HK-2 (cell line): Measurements from ENCODE around the gene LINGO3.

Experiments
- DNase-seq: peaks from one replicate; pipeline ENCODE4 v3.0.0-alpha.2; 2018; ENCODE audit not compliant: unreplicated experiment

Gene LINGO3

DNA sequence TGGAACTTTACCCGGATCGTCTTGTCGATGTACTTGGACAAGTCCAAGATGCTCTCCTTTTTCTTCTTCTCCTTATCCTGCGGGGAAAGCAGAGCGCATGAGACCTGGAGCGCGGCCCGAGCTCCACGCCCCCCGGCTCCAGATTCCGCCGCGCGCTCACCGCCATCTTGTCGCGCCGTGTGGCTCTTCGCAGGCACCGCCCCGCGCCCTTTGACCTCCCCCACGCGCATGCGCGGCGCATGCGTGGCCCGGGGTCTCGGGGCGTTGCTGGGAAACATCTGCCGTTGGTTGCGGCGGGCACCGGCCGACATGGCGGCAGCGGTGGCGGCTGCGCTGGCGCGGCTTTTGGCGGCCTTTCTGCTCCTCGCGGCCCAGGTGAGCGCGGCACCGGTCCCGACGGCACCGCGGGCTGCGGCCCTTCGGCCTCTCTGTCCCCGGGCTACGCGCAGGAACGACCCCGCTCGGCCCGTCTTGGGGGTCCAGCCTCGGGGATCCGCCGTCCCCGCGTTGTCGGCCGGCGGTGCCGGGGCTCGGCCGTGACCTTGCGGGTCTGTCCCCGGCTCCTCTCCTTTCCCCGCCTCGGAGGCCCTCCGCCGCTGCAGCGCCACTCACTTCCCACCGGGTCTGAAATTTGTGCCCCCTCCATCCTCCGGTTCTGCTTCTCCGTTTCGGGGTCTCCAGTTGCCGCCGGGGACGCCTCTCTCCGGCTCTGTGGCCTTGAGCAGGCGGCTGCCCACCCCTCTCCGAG, 20.6 kb upstream of the LINGO3 start, which contains the start of the genes LSM7 and SPPL2B:
Gene LSM7, minus strand, starts transcription at position 186 of the 748 bp plus-strand sequence. Its CDS starts 20 bp downstream, at position 166.
Gene SPPL2B, plus strand, starts transcription at position 284 of the 748 bp plus-strand sequence. Its CDS starts 26 bp downstream, at position 310.
- peak; percentile 87 for DNase-seq

DNA sequence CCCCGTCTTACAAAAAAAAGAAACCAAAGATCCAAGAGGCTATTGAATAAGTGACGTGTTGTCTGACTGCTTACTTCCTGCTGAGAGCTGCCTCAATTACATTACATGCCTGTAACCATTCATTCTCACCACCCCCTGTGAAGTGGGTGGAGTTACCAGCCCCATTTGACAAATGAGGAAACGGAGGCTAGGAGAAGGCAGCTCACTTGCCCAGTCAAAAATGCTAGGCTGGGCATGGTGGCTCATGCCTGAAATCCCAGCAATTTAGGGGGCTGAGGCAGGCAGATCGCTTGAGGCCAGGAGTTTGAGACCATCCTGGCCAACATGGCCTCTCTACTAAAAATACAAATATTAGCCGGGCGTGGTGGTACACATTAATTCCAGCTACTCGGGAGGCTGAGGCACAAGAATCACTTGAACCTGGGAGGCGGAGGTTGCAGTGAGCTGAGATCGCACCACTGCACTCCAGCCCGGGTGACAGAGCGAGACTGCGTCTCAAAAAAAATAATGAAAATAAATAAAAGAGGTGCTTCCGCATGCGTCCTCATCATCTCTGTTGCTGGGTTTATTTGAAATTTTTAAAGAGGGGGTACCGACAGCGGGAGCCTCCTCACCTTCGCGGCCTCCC, 19.9 kb upstream of the LINGO3 start:
- peak; percentile 49 for DNase-seq

DNA sequence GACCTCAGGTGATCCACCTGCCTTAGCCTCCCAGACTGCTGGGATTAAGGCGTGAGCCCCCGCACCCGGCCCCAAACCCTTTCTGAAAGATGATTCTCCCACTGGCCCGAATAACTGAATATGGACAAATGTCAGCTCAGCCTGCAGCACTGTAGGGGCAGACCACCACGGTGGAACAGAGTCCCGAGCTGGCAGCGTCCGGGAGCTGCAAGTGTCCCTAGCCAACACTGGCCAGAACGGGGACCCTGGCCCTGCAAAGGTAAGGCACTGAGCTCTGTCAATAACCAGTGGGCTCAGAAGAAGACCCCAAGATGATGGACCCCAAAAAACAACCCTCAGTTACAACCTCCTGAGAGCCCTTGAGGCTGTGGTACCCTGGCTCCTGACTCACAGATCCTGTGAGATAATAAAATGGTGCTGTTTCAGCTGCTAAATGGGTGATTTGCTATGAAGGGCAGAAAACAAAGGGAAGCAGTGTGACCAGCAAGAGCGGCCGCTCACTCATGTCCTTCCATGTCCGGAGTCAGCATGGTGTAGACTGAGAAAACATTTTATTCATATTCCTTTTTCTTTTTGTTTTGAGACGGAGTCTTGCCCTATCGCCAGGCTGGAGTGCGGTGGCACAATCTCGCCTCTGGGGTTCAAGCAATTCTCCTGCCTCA, 18.9 kb upstream of the LINGO3 start:
- DNase-seq, result no peak

DNA sequence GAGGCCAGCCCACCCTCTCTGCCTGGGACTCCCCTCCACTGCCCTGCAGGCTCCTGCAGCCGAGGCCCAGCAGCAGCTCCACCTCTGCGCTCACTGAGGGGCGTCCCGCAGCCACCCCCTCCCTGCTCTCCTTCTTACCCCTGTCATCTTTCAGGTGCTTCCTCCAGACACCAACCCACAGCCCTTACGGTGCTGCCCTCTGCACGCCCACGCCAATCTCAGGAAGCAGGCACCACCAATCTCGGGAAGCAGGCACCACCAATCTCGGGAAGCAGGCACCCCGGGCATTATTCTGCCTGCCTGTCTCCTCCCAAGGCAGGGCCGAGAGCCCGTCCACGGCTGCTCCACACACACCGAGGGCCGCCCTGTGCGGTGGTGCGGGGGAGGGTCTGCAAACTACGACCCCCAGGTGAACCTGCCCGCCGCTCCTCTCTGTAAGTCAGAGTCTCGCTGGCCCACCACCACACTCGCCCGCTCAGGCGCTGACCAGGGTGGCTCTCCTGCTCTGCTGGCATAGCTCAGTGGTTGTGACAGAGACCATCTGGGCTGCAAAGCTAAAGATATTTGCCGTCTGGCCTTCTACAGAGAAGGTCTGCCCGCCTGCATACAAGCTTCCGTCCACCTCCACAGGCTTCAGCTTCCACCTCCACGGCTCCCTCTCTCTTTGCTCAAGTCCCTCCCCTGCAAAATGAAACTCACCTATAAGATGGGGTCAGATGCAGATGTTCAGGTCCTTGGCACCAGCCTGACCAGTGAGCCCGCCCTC, 17.5 kb upstream of the LINGO3 start:
- no peak for DNase-seq

DNA sequence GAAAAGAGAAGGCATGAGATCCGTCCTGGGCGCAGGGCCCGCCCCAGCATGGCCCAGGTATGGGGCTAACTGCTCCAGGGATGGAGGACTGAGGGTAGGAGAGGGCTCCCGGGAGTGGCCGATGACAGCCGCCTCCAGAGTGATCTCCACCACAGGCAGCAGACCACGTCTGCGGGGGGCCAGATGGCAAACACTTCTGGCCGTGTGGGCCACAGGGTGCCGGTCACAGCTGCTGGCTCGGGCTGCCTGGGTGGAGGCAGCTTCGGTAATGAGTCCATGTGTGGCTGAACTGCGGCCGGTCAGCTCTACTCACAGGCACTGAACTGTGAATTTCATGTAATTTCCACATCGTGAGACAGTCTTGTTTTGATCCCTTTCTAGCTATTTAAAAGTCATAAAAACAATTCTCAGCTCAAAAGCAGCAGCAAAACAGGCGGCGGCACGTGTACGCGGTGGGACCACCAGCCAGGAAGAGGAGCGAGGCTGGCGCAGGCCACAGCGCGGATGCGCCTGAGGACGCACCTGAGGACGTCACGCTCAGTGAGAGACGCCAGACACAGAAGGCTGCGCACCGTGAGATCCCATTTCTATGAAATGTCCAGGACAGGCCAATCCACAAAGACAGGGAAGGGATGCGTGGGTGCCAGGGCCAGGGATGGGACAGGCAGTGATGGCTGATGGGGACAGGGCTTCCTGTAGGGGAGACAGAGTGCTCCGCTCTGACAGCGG, 16.4 kb upstream of the LINGO3 start:
- no peak for DNase-seq

GRCh38 chr19:2323707-2324106, 15.8 kb upstream of the LINGO3 start:
- no peak for DNase-seq

DNA sequence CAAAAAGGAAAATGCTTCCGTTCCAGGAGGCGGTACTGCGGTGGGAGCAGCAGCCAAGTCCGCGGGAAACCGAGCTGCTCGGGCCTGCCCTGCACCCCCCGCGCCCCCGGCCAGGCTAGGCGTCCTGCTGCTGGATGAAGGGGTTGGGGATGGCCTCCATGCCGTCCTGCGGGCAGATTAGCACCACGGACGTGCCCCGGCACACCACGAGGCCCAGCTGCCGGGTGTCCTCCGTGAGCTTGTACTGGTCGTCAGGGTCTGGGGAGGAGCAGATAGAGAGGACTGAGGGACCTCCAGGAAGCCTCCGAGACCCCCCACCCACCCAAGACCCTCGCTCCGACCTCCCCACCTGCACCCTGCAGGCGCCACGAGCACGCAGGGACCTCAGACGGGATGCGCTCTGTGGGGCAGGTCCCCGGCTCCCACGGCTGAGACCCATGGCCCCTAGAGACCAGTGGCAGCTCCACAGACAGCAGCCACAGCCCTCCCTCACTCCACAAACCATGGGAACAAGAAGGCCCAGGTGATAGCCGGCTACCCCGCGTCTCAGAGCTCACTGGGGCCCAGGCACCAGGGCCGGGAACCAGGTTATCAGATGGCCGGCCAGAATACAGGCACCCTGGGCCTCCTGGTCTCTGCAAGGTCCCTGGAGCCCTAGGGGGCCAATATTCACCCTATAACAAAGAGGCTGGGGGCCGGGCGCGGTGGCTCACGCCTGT, 13.8 kb upstream of the LINGO3 start:
- DNase-seq, result no peak

GRCh38 chr19:2320939-2321338, 13.0 kb upstream of the LINGO3 start:
- DNase-seq, result no peak

DNA sequence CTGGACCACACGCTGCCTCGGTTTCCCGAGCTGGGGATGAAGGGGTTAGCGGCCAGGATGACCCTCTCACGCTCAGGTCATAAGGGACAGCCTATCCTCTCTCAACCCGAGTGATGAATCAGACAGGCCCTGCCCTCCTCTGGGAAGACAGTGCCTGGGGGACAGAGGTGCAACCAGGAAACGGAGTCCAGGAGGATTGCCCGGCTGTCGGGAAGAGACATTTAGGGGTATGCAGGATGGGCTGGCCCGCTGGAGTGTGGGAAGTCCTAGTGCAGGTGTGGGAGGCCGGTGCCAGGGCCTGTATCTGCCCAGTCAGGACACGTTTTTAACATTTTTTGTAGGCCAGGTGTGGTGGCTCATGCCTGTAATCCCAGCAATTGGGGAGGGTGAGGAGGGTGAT, 12.1 kb upstream of the LINGO3 start:
- no peak for DNase-seq

DNA sequence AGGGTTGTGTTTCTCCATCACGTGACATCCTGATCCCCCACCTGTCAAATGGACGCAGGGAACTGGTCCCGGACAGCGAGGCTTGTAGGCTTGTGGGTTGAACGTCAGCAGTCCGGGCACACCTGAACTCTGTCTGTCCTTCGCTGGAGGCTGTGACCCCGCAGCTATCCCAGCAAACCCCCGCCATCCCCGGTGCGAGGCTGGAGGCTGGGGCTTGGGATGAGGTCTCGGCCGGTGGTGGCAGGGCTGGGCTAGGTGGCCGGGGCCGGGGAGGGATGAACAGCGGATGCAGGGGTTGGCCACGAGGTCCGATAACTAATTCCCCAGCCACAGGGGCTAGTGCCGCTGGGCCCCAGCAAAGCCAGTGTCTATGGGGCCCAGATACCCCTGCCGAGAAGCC, 11.6 kb upstream of the LINGO3 start:
- no peak for DNase-seq

DNA sequence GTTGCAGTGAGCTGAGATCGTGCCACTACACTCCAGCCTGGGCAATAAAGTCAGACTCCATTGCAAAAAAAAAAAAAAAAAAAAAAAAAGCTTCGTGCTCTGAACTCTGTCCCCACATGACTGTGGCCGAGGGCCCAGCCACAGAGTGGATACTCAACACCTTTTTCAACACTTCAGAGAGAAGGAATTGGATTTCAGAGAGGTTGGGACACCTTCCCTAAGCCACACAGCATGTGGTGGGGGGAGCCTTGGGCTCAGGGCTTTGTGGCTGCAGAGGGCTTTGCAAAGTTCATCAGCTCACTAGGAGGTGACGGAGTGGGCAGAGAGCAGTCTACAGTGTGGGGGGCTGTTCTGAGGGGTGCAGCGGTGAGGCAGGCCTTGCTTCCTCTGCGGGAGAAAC, 11.0 kb upstream of the LINGO3 start:
- no peak for DNase-seq

- no peak for DNase-seq
Observed at GRCh38 chr19:2317756-2318155, 9.8 kb upstream of the LINGO3 start.

GRCh38 chr19:2317300-2317699, 9.3 kb upstream of the LINGO3 start:
- DNase-seq, result no peak

GRCh38 chr19:2315818-2316353, 7.9 kb upstream of the LINGO3 start:
- DNase-seq, result peak; percentile 66

DNA sequence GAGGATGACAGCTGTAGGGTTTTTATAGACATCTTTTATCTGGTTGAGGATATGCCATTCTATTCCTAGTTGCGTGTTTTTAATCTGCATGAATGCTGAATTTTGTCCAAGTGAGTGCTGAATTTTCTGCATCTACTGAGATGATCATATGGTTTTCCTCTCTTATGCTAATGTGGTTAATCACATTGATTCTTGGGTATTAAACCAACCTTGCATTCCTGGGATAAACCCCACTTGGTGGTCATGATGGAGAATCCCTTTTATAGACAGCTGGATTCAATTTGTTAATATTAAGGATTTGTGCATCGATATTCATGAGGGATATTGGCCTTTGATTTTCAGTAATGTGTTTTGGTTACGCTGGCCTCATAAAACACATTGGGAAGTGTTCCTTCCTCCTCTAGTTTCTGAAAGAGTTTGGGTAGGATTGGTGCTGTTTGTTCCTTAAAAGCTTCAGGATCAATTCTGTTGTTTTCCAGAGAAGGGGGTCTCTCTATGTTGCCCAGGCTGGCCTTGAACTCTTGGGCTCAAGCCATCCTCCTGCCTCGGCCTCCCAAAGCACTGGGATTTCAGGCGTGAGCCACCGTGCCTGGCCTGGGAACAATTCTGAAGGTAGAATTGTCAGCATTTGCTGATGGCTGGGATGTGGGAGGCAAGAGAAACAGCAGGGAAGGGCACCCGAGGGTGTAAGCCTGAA, 7.3 kb upstream of the LINGO3 start:
- no peak for DNase-seq

GRCh38 chr19:2312820-2313501, 5.0 kb upstream of the LINGO3 start:
- DNase-seq, result no peak

- no peak for DNase-seq
Observed at GRCh38 chr19:2311093-2311492, 3.1 kb upstream of the LINGO3 start.

- DNase-seq, result peak; percentile 65
Observed at GRCh38 chr19:2309734-2310362, 1.9 kb upstream of the LINGO3 start.

GRCh38 chr19:2307518-2308012, 389 bp downstream of the LINGO3 start:
- DNase-seq, result no peak
